GM18511 (cell line): Measurements from ENCODE around the gene SMIM5.
"Not testable (repeated sequence)": the region's sequence is repeated elsewhere in the genome, so short reads cannot be mapped to it uniquely, and the experiment has no call there.

Experiments used
- ATAC-seq: cut with Tn5 transposase; IDR thresholded peaks from one replicate; pipeline ENCODE4 v1.9.1; 2021; ENCODE audit warnings: mild to moderate bottlenecking, moderate library complexity; ENCODE audit not compliant: unreplicated experiment

SMIM5 gene

DNA sequence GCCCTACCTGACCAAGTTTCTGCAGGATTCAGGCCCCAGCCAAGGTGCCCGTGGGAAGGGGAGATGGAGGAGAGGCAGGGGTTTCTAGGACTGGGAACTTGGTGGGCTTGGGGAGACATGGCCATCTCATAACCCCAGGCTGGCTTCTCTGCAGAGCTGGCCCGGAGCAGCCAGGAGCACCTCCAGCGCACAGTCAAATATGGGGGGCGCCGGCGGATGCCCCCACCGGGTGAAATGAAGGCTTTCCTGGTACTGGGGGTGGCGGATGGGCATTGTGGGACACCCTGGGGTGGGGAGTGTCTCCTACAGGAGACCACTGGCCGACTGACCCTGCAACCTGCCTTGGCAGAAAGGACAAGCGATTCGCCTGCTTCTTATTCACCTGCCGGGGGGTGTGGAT is 9.2 kb upstream of the SMIM5 start:
- no peak for ATAC-seq

- ATAC-seq = no peak
Observed at GRCh38 chr17:75624714-75625345, 8.4 kb upstream of the SMIM5 start.

DNA sequence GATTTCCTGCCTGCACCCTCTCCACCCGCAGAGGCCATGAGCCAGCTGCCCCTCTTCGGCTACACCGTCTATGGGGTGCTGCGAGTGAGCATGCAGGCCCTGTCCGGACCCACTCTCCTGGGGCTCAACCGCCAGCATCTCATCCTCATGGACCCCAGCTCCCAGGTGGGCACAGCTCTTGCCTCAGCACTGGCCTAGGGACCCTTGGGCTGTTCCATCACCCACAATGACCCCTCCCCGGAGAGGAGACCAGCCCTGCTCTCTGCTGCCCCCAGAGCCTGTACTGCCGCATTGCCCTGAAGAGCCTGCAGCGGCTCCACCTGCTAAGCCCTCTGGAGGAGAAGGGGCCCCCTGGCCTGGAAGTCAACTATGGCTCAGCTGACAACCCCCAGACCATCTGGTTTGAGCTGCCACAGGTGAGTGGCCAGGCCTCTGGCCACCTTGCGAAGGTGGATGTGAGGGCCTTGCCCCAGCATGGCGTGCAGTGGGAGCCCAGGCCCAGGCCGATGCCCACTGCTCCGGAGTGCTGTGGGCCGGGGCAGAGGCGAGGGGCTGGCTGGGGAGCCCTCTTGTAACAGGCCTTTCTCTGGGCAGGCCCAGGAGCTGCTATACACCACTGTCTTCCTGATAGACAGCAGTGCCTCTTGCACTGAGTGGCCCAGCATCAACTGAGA is 7.3 kb upstream of the SMIM5 start:
- no peak for ATAC-seq

DNA sequence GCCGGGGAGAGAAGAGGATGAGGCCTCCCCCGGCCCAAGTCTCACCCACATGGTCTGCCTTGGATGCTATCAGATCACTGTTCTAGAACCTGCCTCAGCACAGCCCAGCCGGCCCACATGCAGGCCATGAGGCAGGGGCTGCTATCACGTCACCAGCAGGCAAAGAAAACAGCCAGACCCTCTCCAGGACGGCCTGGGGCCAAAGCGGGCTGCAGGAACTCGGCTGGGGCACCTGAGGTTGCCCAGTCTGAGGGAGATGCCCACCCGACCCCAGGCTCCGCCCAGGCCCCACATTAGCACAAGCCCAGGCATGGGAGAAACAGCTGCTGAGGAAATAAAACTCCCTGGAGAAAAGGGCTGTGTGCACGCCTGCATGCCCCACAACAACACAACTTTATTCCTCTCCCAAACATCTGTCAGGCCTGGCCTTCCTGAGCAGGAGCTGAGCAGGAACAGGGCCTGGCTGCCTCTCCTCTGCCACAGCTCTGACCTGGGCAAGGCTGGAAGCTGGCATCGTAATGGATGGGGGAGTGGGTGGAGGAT is 6.7 kb upstream of the SMIM5 start:
- ATAC-seq = no peak

DNA sequence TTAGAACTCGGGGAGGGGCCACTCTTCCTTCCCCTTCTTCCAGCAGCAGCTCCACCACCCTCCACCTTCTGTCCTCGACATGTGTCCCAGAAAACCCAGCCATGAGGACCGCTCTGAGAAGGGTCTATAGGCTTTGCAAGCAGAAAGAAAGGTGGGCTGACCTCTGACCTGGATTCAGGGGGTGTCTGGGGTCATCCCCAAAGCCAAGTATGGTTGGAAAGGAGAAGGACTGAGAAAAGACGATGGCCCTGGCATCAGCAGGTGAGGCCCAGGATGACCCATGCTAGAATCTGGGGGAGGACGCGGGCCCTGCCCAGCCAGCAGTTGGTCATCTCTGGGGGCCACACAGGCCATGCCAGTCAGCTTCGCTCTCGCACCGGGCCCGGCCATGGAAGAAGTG is 6.1 kb upstream of the SMIM5 start:
- ATAC-seq = no peak

GRCh38 chr17:75628425-75628824 is 4.8 kb upstream of the SMIM5 start:
- no peak for ATAC-seq

DNA sequence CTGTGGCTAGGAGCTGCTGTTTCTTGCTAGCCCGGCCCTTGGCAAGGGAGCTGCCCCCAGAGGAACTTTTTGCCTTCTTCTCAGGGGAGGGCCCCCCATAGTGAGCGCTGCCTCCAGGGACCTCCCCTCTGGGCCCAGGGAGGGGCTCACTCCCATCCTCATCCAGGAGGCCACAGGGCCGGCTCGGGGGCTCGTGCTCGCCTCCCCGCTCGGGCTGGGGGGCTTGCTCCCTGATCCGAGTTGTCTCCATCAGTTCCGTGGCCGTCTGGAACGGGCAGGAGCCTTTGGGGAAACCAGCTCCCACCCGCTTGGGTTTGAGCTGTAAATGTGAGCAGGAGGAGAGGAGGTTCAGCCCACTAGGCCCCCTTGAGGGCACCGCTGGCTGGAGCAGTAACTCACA is 4.1 kb upstream of the SMIM5 start:
- no peak for ATAC-seq

- no peak for ATAC-seq
Observed at GRCh38 chr17:75630071-75630917, 2.9 kb upstream of the SMIM5 start.

- no peak for ATAC-seq
Observed at GRCh38 chr17:75631353-75631752, 1.9 kb upstream of the SMIM5 start.

- ATAC-seq = no peak
Observed at GRCh38 chr17:75632428-75632827, 806 bp upstream of the SMIM5 start.

DNA sequence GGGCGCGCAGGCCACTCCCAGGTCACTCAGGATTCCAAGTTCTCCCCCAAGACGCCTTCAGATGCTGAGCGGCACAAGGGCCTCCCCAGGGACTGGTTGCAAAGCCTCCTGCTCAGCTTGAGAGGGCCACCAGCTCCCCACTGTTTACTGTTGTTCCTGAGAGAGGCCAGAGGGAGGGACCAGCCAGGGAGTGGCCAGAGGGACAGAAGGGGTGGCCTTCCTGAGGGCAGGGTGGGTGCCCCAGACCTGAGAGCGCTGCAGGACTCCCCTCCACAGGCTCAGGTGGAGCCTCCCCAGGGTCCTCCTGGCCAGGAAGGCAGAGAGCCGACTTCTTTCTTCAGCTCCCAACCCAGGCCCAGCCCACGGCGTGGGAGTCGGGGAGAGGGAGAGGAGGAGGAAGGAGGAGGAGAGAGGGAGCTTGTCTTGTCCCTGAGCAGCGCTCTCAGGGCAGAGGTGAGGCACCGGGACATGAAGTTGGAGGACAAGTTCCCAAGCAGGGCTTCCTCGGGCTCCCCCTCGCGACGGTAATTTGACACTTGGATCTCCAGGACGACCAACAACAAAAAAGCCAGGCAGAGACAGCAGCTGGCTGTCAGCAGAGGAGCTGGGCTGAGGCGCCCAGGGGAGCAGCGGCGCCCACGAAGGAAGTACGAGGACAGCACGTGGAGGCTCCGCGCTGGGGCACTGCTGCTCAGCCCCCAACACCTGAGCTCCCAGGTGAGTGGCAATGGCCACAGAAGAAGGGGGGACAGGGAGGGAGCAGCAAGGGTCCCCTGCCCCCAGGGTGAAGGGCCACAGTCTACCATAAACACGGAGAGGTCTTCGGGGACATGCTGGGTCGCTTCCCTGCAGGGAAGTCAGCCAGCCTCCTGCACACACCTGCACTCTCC is 497 bp downstream of the SMIM5 start:
- ATAC-seq = no peak

DNA sequence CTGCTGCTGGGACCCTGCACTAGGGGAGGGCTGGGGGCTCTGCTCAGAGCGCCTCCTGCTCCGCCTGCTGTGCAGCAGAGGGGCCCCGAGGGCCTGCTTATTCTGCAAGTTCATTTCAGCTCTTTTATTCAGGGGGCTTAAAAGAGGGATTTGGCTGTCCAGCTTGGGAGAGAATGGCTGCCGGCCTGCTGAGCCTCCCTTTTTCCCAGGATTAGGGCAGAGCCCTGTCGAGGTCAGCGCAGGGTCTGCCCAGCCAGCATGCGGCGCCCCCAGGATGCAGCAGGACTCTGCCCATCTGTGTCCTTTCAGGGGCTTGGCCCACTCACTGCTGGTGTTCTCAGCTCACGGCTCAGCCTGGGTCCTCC is 1.1 kb downstream of the SMIM5 start:
- no peak for ATAC-seq

DNA sequence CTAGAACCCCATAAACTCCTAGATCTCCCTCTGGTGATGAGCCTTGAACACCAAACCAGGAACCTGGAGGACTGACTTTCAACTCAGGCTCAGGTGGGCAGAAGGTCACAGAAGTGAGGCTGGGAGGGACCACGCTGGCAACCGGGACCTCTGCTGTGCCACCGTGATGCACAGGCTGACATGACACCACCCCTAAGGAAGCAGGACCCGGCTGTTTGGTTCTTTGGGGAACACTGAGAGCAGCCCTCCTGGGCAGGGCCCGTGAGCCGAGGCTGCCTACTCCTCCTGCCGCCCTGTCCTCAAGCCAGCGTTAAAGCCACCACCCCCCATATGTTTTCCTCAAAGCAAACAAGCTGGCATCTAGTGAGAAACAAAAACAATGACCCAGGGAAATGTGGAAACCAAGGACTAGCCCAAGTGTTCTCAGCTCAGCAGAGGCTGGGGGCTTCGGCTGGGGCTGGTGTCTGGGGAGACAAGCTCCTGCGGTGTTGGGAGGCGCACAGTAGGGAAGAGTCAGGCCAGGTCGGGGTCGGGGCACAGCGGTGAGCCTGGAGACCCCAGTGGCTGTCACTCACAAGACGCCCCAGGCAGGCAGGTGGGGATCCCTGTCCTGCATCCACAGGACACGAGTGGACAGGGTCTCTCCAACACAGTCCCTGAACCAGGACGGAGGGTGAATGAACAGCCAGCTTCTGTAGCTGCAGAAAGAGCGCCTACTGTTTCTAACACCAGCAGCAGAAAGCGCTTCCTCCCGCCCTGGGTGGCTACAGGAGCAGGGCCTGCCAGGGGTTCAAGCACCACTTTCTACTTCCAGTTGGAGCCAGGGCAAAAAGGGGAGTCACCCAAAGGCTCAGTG is 1.7 kb downstream of the SMIM5 start:
- ATAC-seq = no peak

DNA sequence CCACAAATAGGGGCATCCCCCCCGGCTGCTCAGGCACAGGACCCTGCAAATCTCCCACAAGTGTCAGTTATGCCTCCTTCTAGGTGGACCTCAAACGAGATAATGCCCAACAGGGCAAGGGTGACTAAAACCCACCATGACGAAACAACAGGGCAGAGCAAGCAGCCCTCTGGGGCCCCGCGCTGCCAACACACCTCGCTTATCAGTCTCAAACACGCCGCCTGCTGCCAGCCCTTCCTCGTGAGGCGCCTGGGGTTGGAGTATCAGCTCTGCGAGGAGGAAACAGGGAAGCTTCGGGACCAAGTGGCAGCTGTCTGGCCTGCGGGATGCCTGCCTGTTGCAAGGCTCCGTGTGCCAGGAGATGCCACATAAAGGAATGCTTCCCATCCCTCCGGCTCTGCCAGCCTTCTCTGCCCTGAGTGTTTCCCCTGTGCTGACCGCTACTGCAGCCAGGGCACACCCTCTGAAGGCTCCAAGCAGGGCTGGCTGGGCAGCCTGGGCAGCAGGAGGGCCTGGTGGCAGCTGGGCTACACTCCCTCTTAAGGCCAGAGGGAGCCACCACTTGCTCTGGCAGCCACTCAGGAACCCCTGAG is 2.5 kb downstream of the SMIM5 start:
- ATAC-seq = no peak

GRCh38 chr17:75636381-75637142 is 3.3 kb downstream of the SMIM5 start:
- ATAC-seq = no peak

DNA sequence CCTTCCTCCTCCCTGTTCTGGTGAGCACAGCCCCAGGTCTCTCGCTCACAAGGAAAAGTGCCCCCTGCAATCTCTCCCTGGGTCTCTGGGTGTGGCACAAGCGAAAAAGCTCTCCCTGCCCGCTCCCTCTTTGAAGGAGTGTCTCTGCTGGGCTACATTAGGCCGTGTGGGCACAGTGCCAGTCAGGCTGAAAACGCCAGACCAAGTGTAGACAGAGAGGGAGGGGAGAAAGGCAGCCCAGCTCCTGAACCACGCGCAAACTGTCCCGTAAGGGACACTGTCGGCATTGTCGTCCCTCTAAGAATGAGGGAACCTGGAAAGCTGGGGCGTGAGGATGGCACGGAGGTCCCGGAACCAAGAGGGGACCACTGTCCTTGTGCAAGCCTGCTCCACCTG is 3.9 kb downstream of the SMIM5 start:
- ATAC-seq = no peak

DNA sequence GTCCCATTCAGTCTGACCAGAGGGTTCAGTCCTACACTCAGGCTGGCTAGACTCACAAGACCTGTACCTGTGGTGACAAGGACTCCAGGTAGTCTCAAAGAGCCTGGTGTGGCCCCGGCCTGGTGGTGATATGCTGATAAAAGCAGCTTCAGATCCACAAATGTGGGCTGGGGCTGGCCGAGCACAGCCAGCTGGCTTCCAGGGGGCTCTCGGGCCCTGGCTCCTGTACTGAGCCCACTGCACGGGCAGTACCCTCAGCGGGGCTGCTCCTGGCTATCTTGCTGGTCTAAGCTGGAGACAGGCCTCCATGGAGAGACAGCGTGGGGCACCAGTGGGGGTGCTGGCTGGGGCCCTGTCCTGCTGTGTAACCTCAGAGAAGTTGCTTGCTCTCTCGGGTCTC is 4.3 kb downstream of the SMIM5 start:
- ATAC-seq = no peak

DNA sequence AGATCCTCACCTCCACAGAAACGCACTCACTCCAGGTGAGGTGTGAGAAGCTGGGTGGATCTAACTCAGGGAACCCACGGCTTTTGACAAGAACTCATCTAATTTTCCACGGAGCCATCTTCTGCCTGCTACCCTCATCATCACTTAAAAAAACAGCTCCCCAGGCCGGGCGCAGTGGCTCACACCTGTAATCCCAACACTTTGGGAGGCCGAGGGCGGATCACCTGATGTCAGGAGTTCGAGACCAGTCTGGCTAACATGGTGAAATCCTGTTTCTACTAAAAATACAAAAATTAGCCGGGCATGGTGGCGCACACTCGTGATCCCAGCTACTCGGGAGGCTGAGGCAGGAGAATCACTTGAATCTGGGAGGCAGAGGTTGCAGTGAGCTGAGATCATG is 4.8 kb downstream of the SMIM5 start:
- ATAC-seq = not testable (repeated sequence)

GRCh38 chr17:75638893-75639292 is 5.7 kb downstream of the SMIM5 start:
- ATAC-seq = no peak
